DND-41 (cell line): ENCODE measurements around the gene NUDT9.

ENCODE experiments used
- EZH2 ChIP-seq: IDR thresholded peaks from 3 replicates; pipeline ENCODE4 v1.6.1; 2012; ENCODE audit warnings: borderline replicate concordance, low read depth, mild to moderate bottlenecking, moderate library complexity, low read length, inconsistent platforms; ENCODE audit not compliant: severe bottlenecking
- TF ChIP-seq, protein P1 (sequence below): IDR thresholded peaks from 2 replicates; pipeline ENCODE4 v1.5.1; 2012; ENCODE audit warnings: borderline replicate concordance, low read length, moderate library complexity, mild to moderate bottlenecking; ENCODE audit not compliant: poor library complexity, severe bottlenecking; ENCODE audit errors: extremely low read depth

DNA sequence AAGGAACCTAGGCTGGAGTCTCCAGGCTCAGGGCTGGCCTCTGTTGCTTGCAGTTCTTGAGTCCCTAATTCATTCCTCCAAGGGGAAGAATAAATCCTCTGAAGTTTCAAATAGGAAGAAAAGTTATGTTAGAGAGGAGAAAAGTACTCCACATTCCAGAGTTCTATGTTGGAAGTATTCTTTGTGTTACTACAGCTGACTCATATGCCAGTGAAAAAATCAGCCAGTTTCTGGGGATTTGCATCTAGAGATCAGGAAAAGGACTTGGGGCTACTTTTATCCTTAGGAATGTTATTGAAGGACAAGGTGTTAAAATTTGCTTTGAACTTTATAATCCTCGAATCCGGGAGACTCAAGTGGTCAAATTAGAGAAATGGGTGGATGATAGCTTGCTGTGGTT lies 11.7 kb upstream of the NUDT9 start:
- TF ChIP-seq, protein P1, sequence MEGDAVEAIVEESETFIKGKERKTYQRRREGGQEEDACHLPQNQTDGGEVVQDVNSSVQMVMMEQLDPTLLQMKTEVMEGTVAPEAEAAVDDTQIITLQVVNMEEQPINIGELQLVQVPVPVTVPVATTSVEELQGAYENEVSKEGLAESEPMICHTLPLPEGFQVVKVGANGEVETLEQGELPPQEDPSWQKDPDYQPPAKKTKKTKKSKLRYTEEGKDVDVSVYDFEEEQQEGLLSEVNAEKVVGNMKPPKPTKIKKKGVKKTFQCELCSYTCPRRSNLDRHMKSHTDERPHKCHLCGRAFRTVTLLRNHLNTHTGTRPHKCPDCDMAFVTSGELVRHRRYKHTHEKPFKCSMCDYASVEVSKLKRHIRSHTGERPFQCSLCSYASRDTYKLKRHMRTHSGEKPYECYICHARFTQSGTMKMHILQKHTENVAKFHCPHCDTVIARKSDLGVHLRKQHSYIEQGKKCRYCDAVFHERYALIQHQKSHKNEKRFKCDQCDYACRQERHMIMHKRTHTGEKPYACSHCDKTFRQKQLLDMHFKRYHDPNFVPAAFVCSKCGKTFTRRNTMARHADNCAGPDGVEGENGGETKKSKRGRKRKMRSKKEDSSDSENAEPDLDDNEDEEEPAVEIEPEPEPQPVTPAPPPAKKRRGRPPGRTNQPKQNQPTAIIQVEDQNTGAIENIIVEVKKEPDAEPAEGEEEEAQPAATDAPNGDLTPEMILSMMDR = no peak
- TF ChIP-seq EZH2 = no peak
